Neural progenitor cell (in vitro differentiated cells): Measurements from ENCODE around the gene NT5C1A.

Experiments used
- CTCF ChIP-seq: fragments of 200-600 bp; sonication (generic); IDR thresholded peaks from 2 replicates; pipeline ENCODE4 v1.5.1; 2017; ENCODE audit warnings: antibody characterized with exemption, mild to moderate bottlenecking
- EZH2 ChIP-seq: fragments of 200-600 bp; sonication (generic); IDR thresholded peaks from 2 replicates; pipeline ENCODE4 v1.6.1; 2017; ENCODE audit warnings: antibody characterized with exemption, mild to moderate bottlenecking, moderate library complexity

- TF ChIP-seq CTCF: no peak
- no peak for TF ChIP-seq EZH2
Observed at GRCh38 chr1:39668894-39669293, 3.0 kb downstream of the NT5C1A start.
